H1 (cell line): ENCODE measurements around the gene MYLK2. TPM values are rescaled to one million over a fixed set of nuclear protein-coding genes. Genes with fewer than 3 reads are reported as not detected.

Experiments
- CTCF ChIA-PET: fragments of 300-600 bp; sonication (Branson Sonifier 250); formaldehyde crosslinking; loops from one replicate; lab custom pipeline; 2021; ENCODE audit not compliant: partially characterized antibody; lab: Charles Lee
- POLR2A ChIA-PET: fragments of 300-600 bp; sonication (Branson Sonifier 250); formaldehyde crosslinking; loops from one replicate; lab custom pipeline; 2021; ENCODE audit warnings: inconsistent platforms; ENCODE audit not compliant: partially characterized antibody; lab: Charles Lee
- DNase-seq, 2 experiments: peaks; one replicate each; pipeline versions ENCODE4 v3.0.0 to v3.0.0-alpha.2; 2010 to 2022; ENCODE audit warnings: low spot score in 2 of 2, low read depth in 1 of 2, mixed read lengths in 1 of 2
- FAIRE-seq: peaks from 2 replicates; lab custom pipeline; 2011; peaks lifted over from hg19 to GRCh38; lab: Jason Lieb, UNC
- H2AFZ ChIP-seq: 2 replicates; pipeline ENCODE4 v1.8.1; 2012; ENCODE audit warnings: low read length, inconsistent platforms
- H2AK5ac ChIP-seq: 2 replicates; pipeline ENCODE4 v1.6.1; 2013; ENCODE audit warnings: low read depth, low read length
- H2BK120ac ChIP-seq: replicated peaks from 2 replicates; pipeline ENCODE3; 2013; ENCODE audit warnings: low read depth, low read length, inconsistent platforms
- H2BK12ac ChIP-seq: 2 replicates; pipeline ENCODE4 v1.6.1; 2013; ENCODE audit warnings: low read depth, low read length
- H2BK15ac ChIP-seq: 2 replicates; pipeline ENCODE4 v1.6.1; 2013; ENCODE audit warnings: low read length
- H2BK20ac ChIP-seq: 2 replicates; pipeline ENCODE4 v1.6.1; 2013; ENCODE audit warnings: low read length
- H2BK5ac ChIP-seq: 2 replicates; pipeline ENCODE4 v1.6.1; 2013; ENCODE audit warnings: low read depth, low read length
- H3K14ac ChIP-seq: 2 replicates; pipeline ENCODE4 v1.6.1; 2013; ENCODE audit warnings: inconsistent platforms; ENCODE audit not compliant: insufficient read length
- H3K18ac ChIP-seq: 2 replicates; pipeline ENCODE4 v1.6.1; 2013; ENCODE audit warnings: low read length; ENCODE audit errors: extremely low read depth
- H3K23ac ChIP-seq: 2 replicates; pipeline ENCODE4 v1.6.1; 2013; ENCODE audit warnings: inconsistent platforms; ENCODE audit not compliant: insufficient read length
- H3K23me2 ChIP-seq: 2 replicates; pipeline ENCODE4 v1.6.1; 2013; ENCODE audit warnings: low read depth, low read length
- H3K27ac ChIP-seq: 2 replicates; pipeline ENCODE4 v1.6.1; 2011; ENCODE audit warnings: low read depth, low read length, inconsistent platforms
- H3K27me3 ChIP-seq, 4 experiments: replicated peaks in 1 of 4; 1 replicate in 1 of 4; 2 replicates in 3 of 4; pipeline versions ENCODE4 v1.6.1 to v1.8.1; 2011 to 2013; ENCODE audit warnings: low read length in 3 of 4, mild to moderate bottlenecking in 3 of 4, inconsistent platforms in 2 of 4, mixed read lengths in 2 of 4, moderate library complexity in 1 of 4; ENCODE audit not compliant: control insufficient read depth in 3 of 4, insufficient read depth in 3 of 4; ENCODE audit errors: extremely low read depth in 1 of 4
- H3K36me3 ChIP-seq, 4 experiments: 2 replicates each; pipeline versions ENCODE4 v1.6.1 to v1.8.1; 2011 to 2013; ENCODE audit warnings: mild to moderate bottlenecking in 4 of 4, low read length in 3 of 4, moderate library complexity in 2 of 4, control low read depth in 1 of 4, inconsistent platforms in 1 of 4; ENCODE audit not compliant: insufficient read depth in 4 of 4, control insufficient read depth in 2 of 4
- H3K4ac ChIP-seq: replicated peaks from 2 replicates; pipeline ENCODE3; 2013; ENCODE audit warnings: low read length, low read depth, mixed read lengths, inconsistent platforms; ENCODE audit not compliant: insufficient read length
- H3K4me1 ChIP-seq, 4 experiments: replicated peaks in 1 of 4; 1 replicate in 1 of 4; 2 replicates in 3 of 4; pipeline versions ENCODE4 v1.6.1 to v1.8.1; 2011 to 2013; ENCODE audit warnings: low read length in 3 of 4, inconsistent platforms in 2 of 4, mixed read lengths in 1 of 4; ENCODE audit not compliant: insufficient read depth in 4 of 4, control insufficient read depth in 3 of 4
- H3K4me2 ChIP-seq, 2 experiments: 2 replicates each; pipeline versions ENCODE4 v1.6.1 to v1.8.1; 2011 to 2013; ENCODE audit warnings: low read depth in 2 of 2, low read length in 2 of 2, control low read depth in 1 of 2, inconsistent platforms in 1 of 2, mild to moderate bottlenecking in 1 of 2; ENCODE audit not compliant: insufficient read depth in 1 of 2
- H3K4me3 ChIP-seq, 4 experiments: fragments of 200-600, 300-600 bp in 1 of 4; sonication (generic), shearing (Covaris generic), sonication (Bioruptor Twin) in 1 of 4; 2 replicates each; pipeline versions ENCODE4 v1.5.1 to v1.8.1; 2011 to 2016; ENCODE audit warnings: low read length in 4 of 4, low read depth in 3 of 4, control low read depth in 2 of 4, inconsistent platforms in 2 of 4, mild to moderate bottlenecking in 2 of 4, mixed read lengths in 1 of 4, moderate library complexity in 1 of 4; ENCODE audit not compliant: insufficient read depth in 2 of 4; ENCODE audit errors: extremely low read depth in 1 of 4
- H3K56ac ChIP-seq: replicated peaks from 2 replicates; pipeline ENCODE3; 2013; ENCODE audit warnings: low read depth, mild to moderate bottlenecking, mixed read lengths, low read length, inconsistent platforms; ENCODE audit not compliant: insufficient read length
- H3K79me1 ChIP-seq: 2 replicates; pipeline ENCODE4 v1.6.1; 2013; ENCODE audit warnings: low read depth, low read length, control low read depth
- H3K79me2 ChIP-seq, 2 experiments: 2 replicates each; pipeline versions ENCODE4 v1.6.1 to v1.8.1; 2012 to 2013; ENCODE audit warnings: low read length in 2 of 2, mild to moderate bottlenecking in 2 of 2, inconsistent platforms in 1 of 2; ENCODE audit not compliant: insufficient read depth in 2 of 2, control insufficient read depth in 1 of 2
- H3K9ac ChIP-seq, 4 experiments: replicated peaks in 1 of 4; 1 replicate in 1 of 4; 2 replicates in 3 of 4; pipeline versions ENCODE4 v1.6.1 to v1.8.1; 2011 to 2013; ENCODE audit warnings: low read depth in 3 of 4, low read length in 3 of 4, control low read depth in 2 of 4, mild to moderate bottlenecking in 2 of 4, moderate library complexity in 2 of 4, inconsistent platforms in 1 of 4; ENCODE audit errors: extremely low read depth in 1 of 4
- H3K9me3 ChIP-seq, 2 experiments: 2 replicates each; pipeline versions ENCODE4 v1.6.1 to v1.8.1; 2012 to 2013; ENCODE audit warnings: mild to moderate bottlenecking in 2 of 2, moderate library complexity in 2 of 2, control low read depth in 1 of 2, inconsistent platforms in 1 of 2, low read depth in 1 of 2, low read length in 1 of 2, mixed read lengths in 1 of 2; ENCODE audit not compliant: insufficient read depth in 2 of 2
- H4K20me1 ChIP-seq, 2 experiments: replicated peaks in 1 of 2; 2 replicates each; pipeline versions ENCODE3 to v1.8.1; 2011 to 2013; ENCODE audit warnings: inconsistent platforms in 2 of 2, low read length in 2 of 2, mild to moderate bottlenecking in 1 of 2; ENCODE audit not compliant: insufficient read depth in 2 of 2, control insufficient read depth in 1 of 2
- H4K5ac ChIP-seq: 2 replicates; pipeline ENCODE4 v1.6.1; 2013; ENCODE audit warnings: low read length, low read depth, mixed read lengths, inconsistent platforms; ENCODE audit not compliant: insufficient read length
- H4K8ac ChIP-seq: 2 replicates; pipeline ENCODE4 v1.8.0; 2013; ENCODE audit warnings: mild to moderate bottlenecking, moderate library complexity, low read length, inconsistent platforms; ENCODE audit not compliant: insufficient read depth; ENCODE audit errors: extremely low read depth
- H4K91ac ChIP-seq: replicated peaks from 2 replicates; pipeline ENCODE3; 2013; ENCODE audit warnings: low read length, mixed read lengths, inconsistent platforms; ENCODE audit not compliant: insufficient read length
- CREB1 ChIP-seq: IDR thresholded peaks from 2 replicates; pipeline ENCODE4 v1.6.1; 2012; ENCODE audit warnings: inconsistent platforms
- POLR2AphosphoS5 ChIP-seq: IDR thresholded peaks from 2 replicates; pipeline ENCODE4 v1.6.1; 2011; ENCODE audit warnings: low read depth, low read length
- TAF1 ChIP-seq: IDR thresholded peaks from 2 replicates; pipeline ENCODE4 v1.6.1; 2011; ENCODE audit warnings: mild to moderate bottlenecking, low read depth, low read length
- TBP ChIP-seq: IDR thresholded peaks from 2 replicates; pipeline ENCODE4 v1.6.1; 2011; ENCODE audit warnings: low read depth, low read length, improper control_type of control experiment
- WGBS, 2 experiments: shearing (Covaris generic) in 1 of 2; methylation state at CpG; one replicate each; pipeline versions ENCODE4 v1.1.6 to v1.1.7; 2013 to 2015; ENCODE audit warnings: low lambda C conversion rate in 2 of 2, mixed read lengths in 2 of 2, inconsistent platforms in 1 of 2, low coverage in 1 of 2, missing lambda C conversion rate in 1 of 2; ENCODE audit not compliant: insufficient replicate concordance in 2 of 2, insufficient coverage in 1 of 2, insufficient read length in 1 of 2; ENCODE audit errors: extremely low coverage in 1 of 2, missing lambda C conversion rate in 1 of 2; 5-methylcytosine and 5-hydroxymethylcytosine counted together
- polyA plus RNA-seq, 7 experiments: library from polyadenylated mRNA; depleted of rRNA in 3 of 7; stranded (reverse) in 5 of 7; unstranded in 2 of 7; fragments of >200 nt in 5 of 7; fragments of 200-250 nt in 2 of 7; gene quantifications; 1 replicate in 5 of 7; 2 replicates in 1 of 7; 4 replicates in 1 of 7; pipeline versions ENCODE4 v1.2.1 to v1.2.3, GENCODE V29; 2011 to 2013; ENCODE audit warnings: missing spikeins in 2 of 7, mixed read lengths in 2 of 7
- total RNA-seq: library from RNA; stranded (reverse); fragmentation: NEBNext Ultra II Directional; extraction: Animal tissue kit (Norgen Biotek cat#: 25700); gene quantifications from 2 replicates; pipeline ENCODE4 v1.2.1, GENCODE V29; 2021

Gene MYLK2
- total and polyA plus RNA-seq, 2 of the 8 experiments (the other 6 are each of a cell fraction or from before 2014, with no cell fraction given), result 0.22 to 0.26 TPM

DNA sequence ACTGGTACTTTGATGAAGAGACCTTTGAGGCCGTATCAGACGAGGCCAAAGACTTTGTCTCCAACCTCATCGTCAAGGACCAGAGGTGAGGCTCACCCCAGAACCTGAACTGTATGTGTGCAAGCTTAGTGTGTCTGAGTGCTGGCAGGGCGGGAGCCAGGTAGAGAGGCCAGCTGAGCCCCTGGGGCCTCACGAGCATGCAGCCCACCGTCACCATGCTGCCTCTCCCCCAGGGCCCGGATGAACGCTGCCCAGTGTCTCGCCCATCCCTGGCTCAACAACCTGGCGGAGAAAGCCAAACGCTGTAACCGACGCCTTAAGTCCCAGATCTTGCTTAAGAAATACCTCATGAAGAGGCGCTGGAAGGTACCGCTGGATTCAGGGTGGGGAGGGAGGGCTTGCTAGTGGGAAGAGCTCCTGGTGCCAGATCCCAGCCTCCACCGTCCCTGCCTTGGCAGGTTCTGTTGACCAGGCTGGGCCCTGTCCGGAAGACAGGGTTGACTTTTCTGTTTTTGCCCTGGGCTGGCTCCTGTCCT, 12.7 kb downstream of the MYLK2 start:
- ChIA-PET CTCF (interaction anchor here (0.9 to 7.2 kb wide), 4 partner anchors 8 to 120 kb away, joined by 3 to 73 read pairs (median 5); partner anchors contain the start of gene PDRG1), POLR2A (interaction anchor here (1.0 kb wide), 1 partner anchor 9 kb away, joined by 3 read pairs; no protein-coding TSS in a partner anchor)
- WGBS, 2 experiments, result 94% methylated on average over 17 of the region's 17 CpGs; no CpG with 5 or more reads in 1 of the 2 experiments
- Histone ChIP-seq H4K5ac (no peak overlapping the region), H2BK5ac (no peak overlapping the region), H3K79me2 (no peaks in the 10 kb centered on the region), H4K20me1 (no peaks in the 10 kb centered on the region), H4K8ac (no peak overlapping the region; the same call in 1 of the 2 replicates), H3K23me2 (no peaks in the 10 kb centered on the region), H2BK120ac (no peak overlapping the region), H2BK20ac (no peak overlapping the region), H2BK12ac (no peak overlapping the region), H3K4me3 (no peak overlapping the region), H3K14ac (no peak overlapping the region), H3K23ac (no peak overlapping the region), H2BK15ac (no peak overlapping the region), H3K4me1 (peaks cover 0 to 12% (median 10%) of the 10 kb centered on the region in 4 experiments; a peak in 5 of 7 replicates), H3K9me3 (no peaks in the 10 kb centered on the region), H3K27me3 (no peaks in the 10 kb centered on the region), H2AFZ (no peak overlapping the region), H3K4ac (no peak overlapping the region), H3K36me3 (no peaks in the 10 kb centered on the region; a peak in 1 of 8 replicates), H3K79me1 (no peaks in the 10 kb centered on the region), H3K27ac (no peak overlapping the region), H3K56ac (no peak overlapping the region)
- no peak for DNase-seq
- TF ChIP-seq TAF1 (no peak), POLR2AphosphoS5 (no peak), TBP (no peak), CREB1 (no peak)
- TF ChIP-seq, all 59 proteins: peak for 0
- Histone ChIP-seq H4K91ac (no peak overlapping the region), H2AK5ac (no peak overlapping the region; the same call in 1 of the 2 replicates), H3K18ac (no peak overlapping the region; the same call in 1 of the 2 replicates), H3K4me2 (no peak overlapping the region), H3K9ac (no peak overlapping the region; a peak in 1 of 7 replicates)
- FAIRE-seq, result no peak
